ENCODE measurements around the gene VPS52. TPM values are rescaled to one million over a fixed set of nuclear protein-coding genes. Genes with fewer than 3 reads are reported as not detected.

The VPS52 gene
- total and polyA plus RNA-seq, 9 of the 15 experiments (the other 6 are each of a cell fraction or from before 2014, with no cell fraction given), result 24.4 to 103 (median 40.2) TPM

DNA sequence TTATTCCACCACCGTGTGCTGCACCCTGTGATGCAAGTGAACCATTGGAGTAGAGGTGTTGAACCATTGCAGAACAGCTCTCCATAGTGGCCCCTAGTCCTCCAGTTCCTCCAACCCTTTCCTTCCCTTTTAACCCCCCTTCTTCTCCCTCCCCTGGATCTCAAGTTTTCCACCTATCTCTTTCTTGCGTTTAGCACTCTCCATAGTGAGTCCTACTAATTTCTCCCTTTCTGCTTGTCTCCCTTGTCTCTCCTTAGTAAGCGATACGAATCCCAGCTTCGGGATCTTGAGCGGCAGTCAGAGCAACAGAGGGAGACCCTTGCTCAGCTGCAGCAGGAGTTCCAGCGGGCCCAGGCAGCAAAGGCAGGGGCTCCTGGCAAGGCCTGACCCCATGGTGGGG lies 18.8 kb upstream of the VPS52 start (continued):
- TF ChIP-seq, protein P1, sequence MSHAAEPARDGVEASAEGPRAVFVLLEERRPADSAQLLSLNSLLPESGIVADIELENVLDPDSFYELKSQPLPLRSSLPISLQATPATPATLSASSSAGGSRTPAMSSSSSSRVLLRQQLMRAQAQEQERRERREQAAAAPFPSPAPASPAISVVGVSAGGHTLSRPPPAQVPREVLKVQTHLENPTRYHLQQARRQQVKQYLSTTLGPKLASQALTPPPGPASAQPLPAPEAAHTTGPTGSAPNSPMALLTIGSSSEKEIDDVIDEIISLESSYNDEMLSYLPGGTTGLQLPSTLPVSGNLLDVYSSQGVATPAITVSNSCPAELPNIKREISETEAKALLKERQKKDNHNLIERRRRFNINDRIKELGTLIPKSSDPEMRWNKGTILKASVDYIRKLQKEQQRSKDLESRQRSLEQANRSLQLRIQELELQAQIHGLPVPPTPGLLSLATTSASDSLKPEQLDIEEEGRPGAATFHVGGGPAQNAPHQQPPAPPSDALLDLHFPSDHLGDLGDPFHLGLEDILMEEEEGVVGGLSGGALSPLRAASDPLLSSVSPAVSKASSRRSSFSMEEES (CRISPR knock-in tag; IDR thresholded peaks at IDR 0.05), result no peak
- no peak for TF ChIP-seq CTBP1 (IDR thresholded peaks at IDR 0.05; ENCODE audit: borderline replicate concordance)
- TF ChIP-seq PRPF4 (IDR thresholded peaks at IDR 0.05; ENCODE audit: insufficient read depth, low read depth, low read length, poor library complexity, severe bottlenecking), result no peak
- TF ChIP-seq, protein P2, sequence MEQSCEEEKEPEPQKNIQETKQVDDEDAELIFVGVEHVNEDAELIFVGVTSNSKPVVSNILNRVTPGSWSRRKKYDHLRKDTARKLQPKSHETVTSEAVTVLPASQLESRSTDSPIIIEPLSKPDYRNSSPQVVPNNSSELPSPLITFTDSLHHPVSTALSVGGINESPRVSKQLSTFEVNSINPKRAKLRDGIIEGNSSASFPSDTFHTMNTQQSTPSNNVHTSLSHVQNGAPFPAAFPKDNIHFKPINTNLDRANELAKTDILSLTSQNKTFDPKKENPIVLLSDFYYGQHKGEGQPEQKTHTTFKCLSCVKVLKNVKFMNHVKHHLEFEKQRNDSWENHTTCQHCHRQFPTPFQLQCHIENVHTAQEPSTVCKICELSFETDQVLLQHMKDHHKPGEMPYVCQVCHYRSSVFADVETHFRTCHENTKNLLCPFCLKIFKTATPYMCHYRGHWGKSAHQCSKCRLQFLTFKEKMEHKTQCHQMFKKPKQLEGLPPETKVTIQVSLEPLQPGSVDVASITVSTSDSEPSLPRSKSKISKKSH (CRISPR knock-in tag; IDR thresholded peaks at IDR 0.05), result no peak
- no peak for TF ChIP-seq CSDE1 (IDR thresholded peaks at IDR 0.05)
- no peak for TF ChIP-seq CBX2 (IDR thresholded peaks at IDR 0.05; ENCODE audit: insufficient read depth, low read length, poor library complexity, severe bottlenecking)
- TF ChIP-seq ELF2 (CRISPR knock-in tag; IDR thresholded peaks at IDR 0.05), result no peak
- no peak for TF ChIP-seq TFAM (CRISPR knock-in tag; conservative IDR thresholded peaks at IDR 0.05)
- peak; percentile 5; the same call in 1 of the 2 replicates for TF ChIP-seq RBFOX2 (IDR thresholded peaks at IDR 0.05; ENCODE audit: low read depth, low read length)
- no peak for TF ChIP-seq FOXK1 (CRISPR knock-in tag; IDR thresholded peaks at IDR 0.05; ENCODE audit: borderline replicate concordance)
- no peak for TF ChIP-seq GATAD2B (IDR thresholded peaks at IDR 0.05; ENCODE audit: borderline replicate concordance)
- TF ChIP-seq ETS2 (tag; IDR thresholded peaks at IDR 0.05; ENCODE audit: borderline replicate concordance, poor library complexity, severe bottlenecking), result no peak
- TF ChIP-seq RCOR1 (IDR thresholded peaks at IDR 0.05; ENCODE audit: borderline replicate concordance in 1 of 2, low read depth in 2 of 2, low read length in 2 of 2), result no peak
- peak; percentile 37 for TF ChIP-seq POLR2B (IDR thresholded peaks at IDR 0.05; ENCODE audit: low read depth, partially characterized antibody)
- peak; percentile 54 for TF ChIP-seq POLR2A (conservative IDR thresholded peaks at IDR 0.05)
- TF ChIP-seq, protein P3, sequence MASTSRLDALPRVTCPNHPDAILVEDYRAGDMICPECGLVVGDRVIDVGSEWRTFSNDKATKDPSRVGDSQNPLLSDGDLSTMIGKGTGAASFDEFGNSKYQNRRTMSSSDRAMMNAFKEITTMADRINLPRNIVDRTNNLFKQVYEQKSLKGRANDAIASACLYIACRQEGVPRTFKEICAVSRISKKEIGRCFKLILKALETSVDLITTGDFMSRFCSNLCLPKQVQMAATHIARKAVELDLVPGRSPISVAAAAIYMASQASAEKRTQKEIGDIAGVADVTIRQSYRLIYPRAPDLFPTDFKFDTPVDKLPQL (IDR thresholded peaks at IDR 0.05; ENCODE audit: extremely low read depth, insufficient read length), result no peak
- no peak for TF ChIP-seq KLF6 (CRISPR knock-in tag; IDR thresholded peaks at IDR 0.05; ENCODE audit: borderline replicate concordance)
